ENCODE results near the gene ZNF446. TPM values are rescaled to one million over a fixed set of nuclear protein-coding genes. Genes with fewer than 3 reads are reported as not detected.
A peak's percentile ranks its signal among the peaks of the same experiment; 100 is the strongest.
"Not testable (repeated sequence)": the region's sequence is repeated elsewhere in the genome, so short reads cannot be mapped to it uniquely, and the experiment has no call there.

ZNF446 gene
- total RNA-seq, 2 donors from 2014 or later: 7.4 to 10.5 TPM

DNA sequence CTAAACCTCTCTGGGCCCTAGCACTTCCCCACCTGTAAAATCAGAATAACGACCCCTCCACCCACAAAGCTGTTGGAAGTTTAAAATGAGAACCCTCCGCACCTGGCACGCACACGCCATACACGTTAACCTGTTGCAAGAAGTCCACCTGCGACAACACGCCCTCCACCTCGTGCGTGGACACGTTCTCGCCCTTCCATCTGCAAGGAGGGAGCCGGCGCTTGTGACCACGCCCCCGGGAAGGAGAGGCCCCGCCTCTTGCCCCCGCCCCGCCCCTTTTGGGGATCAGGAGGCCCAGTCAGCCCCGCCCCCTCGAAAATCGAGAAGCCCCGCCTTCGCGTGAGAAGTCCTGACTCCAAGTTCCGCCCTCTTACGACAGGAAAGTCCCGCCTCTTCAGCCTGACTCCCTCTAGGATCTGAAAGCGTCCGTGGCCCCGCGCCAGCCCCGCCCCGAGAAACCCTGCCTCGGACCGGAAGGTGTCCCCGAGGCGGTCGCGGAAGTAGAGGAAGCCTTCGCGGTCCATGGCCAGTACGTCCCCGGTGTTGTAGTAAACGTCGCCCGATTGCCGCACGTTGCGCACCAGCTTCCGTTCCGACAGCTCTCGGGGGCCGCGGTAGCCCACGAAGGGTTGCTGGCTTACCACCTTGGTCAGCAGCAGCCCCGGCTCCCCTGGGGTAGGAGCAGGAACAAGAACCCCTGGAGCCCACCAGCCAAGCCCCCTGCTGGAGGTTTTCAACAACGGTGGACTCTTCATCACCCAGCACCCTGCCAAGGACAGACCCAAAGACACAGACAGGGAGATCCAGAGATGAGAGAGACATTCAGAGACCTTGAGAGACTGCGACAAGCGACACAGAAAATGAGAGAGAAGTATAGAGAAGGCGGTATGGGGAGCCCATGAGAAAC, 23.1 kb downstream of the ZNF446 start:
- no peaks in the 10 kb centered on the region for H3K4me1 ChIP-seq
- no peaks in the 10 kb centered on the region for H3K9me3 ChIP-seq
- no peaks in the 10 kb centered on the region for H3K27me3 ChIP-seq
- peak overlapping the region; percentile 52 for H3K4me3 ChIP-seq
- no peaks in the 10 kb centered on the region for H3K36me3 ChIP-seq
- peak overlapping the region; percentile 56 for H3K27ac ChIP-seq
- H3K9ac ChIP-seq (ENCODE audit: low read depth in 2 of 2, low read length in 2 of 2): peak overlapping the region; percentile 45 to 54
- peak; percentile 100 for DNase-seq
- TF ChIP-seq, protein P1, sequence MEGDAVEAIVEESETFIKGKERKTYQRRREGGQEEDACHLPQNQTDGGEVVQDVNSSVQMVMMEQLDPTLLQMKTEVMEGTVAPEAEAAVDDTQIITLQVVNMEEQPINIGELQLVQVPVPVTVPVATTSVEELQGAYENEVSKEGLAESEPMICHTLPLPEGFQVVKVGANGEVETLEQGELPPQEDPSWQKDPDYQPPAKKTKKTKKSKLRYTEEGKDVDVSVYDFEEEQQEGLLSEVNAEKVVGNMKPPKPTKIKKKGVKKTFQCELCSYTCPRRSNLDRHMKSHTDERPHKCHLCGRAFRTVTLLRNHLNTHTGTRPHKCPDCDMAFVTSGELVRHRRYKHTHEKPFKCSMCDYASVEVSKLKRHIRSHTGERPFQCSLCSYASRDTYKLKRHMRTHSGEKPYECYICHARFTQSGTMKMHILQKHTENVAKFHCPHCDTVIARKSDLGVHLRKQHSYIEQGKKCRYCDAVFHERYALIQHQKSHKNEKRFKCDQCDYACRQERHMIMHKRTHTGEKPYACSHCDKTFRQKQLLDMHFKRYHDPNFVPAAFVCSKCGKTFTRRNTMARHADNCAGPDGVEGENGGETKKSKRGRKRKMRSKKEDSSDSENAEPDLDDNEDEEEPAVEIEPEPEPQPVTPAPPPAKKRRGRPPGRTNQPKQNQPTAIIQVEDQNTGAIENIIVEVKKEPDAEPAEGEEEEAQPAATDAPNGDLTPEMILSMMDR (IDR thresholded peaks at IDR 0.05): no peak
- intact Hi-C loops (cut with DNase I): no loop called here

DNA sequence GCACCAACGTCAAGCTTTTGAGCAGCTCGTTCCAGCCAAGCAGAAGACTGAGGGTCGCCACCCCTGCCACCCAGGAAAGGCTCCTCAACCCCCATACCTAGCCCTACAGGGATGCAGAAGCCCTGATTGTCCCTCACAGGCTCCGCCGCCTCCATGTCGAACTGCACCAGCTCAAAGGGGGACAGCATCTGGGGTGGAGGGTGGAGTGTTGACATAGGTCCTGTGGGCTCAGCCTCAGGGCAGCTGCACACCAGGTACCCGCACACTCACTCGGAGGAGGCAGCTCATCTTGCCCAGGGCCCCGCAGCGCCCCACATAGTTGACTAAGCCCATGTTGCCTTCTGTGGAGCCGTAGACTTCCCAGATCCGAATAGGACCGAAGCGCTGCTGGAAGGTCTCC, 24.1 kb downstream of the ZNF446 start:
- H3K4me1 ChIP-seq: no peaks in the 10 kb centered on the region
- no peaks in the 10 kb centered on the region for H3K9me3 ChIP-seq
- H3K27me3 ChIP-seq: no peaks in the 10 kb centered on the region
- no peak overlapping the region for H3K27ac ChIP-seq
- TF ChIP-seq, protein P1 (IDR thresholded peaks at IDR 0.05): no peak
- H3K36me3 ChIP-seq: no peaks in the 10 kb centered on the region
- no peak overlapping the region for H3K4me3 ChIP-seq
- DNase-seq: no peak
- H3K9ac ChIP-seq (ENCODE audit: low read depth in 2 of 2, low read length in 2 of 2): no peak overlapping the region
- intact Hi-C loops (cut with DNase I): no loop called here

DNA sequence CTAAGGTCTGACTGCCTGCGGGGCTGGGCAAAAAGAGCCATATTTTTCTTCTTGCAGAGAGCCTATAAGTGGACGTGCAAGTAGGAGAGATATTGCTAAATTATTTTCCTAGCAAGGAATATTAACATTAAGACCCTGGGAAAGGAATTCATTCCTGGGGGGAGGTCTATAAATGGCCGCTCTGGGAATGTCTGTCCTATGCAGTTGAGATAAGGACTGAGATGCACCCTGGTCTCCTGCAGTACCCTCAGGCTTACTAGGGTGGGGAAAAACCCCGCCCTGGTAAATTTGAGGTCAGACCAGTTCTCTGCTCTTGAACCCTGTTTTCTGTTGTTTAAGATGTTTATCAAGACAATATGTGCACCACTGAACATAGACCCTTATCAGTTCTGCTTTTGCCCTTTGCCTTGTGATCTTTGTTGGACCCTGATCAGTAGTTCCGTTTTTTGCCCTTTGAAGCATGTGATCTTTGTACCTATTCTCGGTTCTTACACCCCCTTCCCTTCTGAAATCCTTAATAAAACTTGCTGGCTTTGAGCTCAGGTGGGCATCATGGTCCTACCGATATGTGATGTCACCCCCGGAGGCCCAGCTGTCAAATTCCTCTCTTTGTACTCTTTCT, 31.6 kb downstream of the ZNF446 start:
- H3K9ac ChIP-seq (ENCODE audit: low read depth in 2 of 2, low read length in 2 of 2); H3K27me3 ChIP-seq; H3K36me3 ChIP-seq; intact Hi-C loops (cut with DNase I); H3K4me3 ChIP-seq; DNase-seq; H3K4me1 ChIP-seq; H3K9me3 ChIP-seq; H3K27ac ChIP-seq: not testable (repeated sequence)

DNA sequence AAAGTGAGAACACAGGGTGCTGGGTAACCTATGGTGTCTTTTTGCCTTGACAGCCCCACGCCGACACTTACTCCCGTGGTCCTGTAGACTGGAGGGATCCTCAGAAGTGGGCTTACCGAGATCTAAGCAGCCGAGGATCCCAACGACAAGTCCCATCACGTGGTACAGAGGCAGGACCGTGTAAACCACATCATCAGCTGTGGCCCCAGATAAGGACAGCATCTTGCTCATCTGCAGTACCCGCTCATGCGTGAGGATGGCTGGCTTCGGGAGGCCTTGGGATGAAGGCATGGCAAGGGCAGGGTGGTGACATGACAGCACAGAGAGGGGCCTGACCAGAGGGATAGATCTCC, 33.6 kb downstream of the ZNF446 start:
- no peak for DNase-seq
- Histone ChIP-seq H3K27ac (no peak overlapping the region), H3K9ac (ENCODE audit: low read depth in 2 of 2, low read length in 2 of 2) (no peak overlapping the region)

DNA sequence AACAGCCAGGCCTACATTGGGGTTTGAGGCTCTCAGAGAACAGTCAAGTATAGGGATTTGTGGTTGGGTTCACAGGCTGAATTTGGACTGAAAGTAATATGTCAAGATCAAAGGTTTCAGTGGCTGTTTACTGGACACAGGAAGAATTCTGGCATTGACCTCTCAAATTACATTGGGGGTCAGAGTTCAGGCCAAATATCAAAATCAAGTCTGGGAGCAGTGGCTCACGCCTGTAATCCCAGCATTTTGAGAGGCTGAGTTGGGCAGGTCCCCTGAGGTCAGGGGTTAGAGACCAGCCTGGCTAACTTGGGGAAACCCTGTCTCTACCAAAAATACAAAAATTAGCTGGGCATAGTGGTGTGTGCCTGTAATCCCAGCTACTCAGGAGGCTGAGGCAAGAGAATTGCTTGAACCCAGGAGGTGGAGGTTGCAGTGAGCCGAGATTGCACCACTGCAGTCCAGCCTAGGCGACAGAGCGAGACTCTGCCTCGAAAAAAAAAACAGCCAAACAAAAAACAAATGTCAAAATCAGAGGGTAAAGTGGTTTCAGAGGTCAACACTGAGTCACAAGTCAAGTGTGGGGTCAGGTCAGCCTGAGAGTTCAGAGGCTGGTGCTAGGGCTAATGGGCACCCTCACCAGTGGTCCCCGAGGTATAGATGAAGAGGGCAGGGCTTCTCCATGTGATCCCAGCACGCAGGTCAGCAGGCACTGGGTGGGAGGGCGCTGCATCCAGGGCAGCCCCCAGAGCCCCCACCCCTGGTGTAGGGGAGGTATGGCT, 34.1 kb downstream of the ZNF446 start:
- no peak overlapping the region for H3K9ac ChIP-seq (ENCODE audit: low read depth in 2 of 2, low read length in 2 of 2)
- no peaks in the 10 kb centered on the region for H3K4me1 ChIP-seq
- no peaks in the 10 kb centered on the region for H3K36me3 ChIP-seq
- H3K9me3 ChIP-seq: no peaks in the 10 kb centered on the region
- DNase-seq: no peak
- no peak overlapping the region for H3K4me3 ChIP-seq
- no peaks in the 10 kb centered on the region for H3K27me3 ChIP-seq
- TF ChIP-seq, protein P1 (IDR thresholded peaks at IDR 0.05): no peak
- no peak overlapping the region for H3K27ac ChIP-seq
- intact Hi-C loops (cut with DNase I): no loop called here

More for the DNA sequence above, 33.6 kb downstream of the ZNF446 start:
- H3K36me3 ChIP-seq: no peaks in the 10 kb centered on the region
- no peak overlapping the region for H3K4me3 ChIP-seq
- H3K27me3 ChIP-seq: no peaks in the 10 kb centered on the region
- TF ChIP-seq, protein P1 (IDR thresholded peaks at IDR 0.05): no peak
- H3K9me3 ChIP-seq: no peaks in the 10 kb centered on the region
- intact Hi-C loops (cut with DNase I): no loop called here
- no peaks in the 10 kb centered on the region for H3K4me1 ChIP-seq

Data from colonic mucosa (tissue), 4 donors.